ENCODE measurements around the gene ATP9A. TPM values are rescaled to one million over a fixed set of nuclear protein-coding genes. Genes with fewer than 3 reads are reported as not detected.

Gene ATP9A
- total RNA-seq, 1 experiment from 2014 or later = 18.6 TPM

DNA sequence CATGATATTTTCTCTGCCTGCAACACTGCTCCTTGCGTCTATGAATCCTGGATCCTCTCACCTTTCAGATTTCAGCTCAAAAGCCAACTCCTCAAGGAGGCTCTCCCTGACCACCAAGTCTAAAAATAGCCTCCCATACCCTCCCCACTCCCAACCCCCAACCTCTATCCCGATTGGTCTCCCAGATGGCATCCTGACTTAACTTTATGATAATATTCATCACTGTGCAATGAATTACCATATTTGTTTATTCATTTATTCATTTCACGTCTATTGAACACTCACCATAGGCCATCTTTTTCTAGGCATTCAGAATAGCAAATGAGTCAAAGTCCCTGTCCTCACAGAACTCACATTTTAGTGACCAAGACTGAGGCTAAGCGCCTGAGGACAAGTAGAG lies 183.0 kb downstream of the ATP9A start:
- Histone ChIP-seq H3K36me3 (ENCODE audit: low read depth) (no peaks in the 10 kb centered on the region), H3K4me2 (no peak overlapping the region), H3K79me2 (ENCODE audit: low read depth) (no peaks in the 10 kb centered on the region), H4K20me1 (ENCODE audit: insufficient read depth) (no peaks in the 10 kb centered on the region), H3K9me3 (ENCODE audit: insufficient read depth, low read depth) (no peaks in the 10 kb centered on the region), H3K4me1 (replicated peaks; ENCODE audit: insufficient read depth) (peaks cover 8% of the 10 kb centered on the region; the same call in 1 of the 2 replicates), H3K27me3 (ENCODE audit: insufficient read depth, low read depth) (no peaks in the 10 kb centered on the region), H3F3A (ENCODE audit: insufficient read depth, low read depth) (no peaks in the 10 kb centered on the region), H3K9me2 (ENCODE audit: insufficient read depth) (no peaks in the 10 kb centered on the region), H2AFZ (no peak overlapping the region), H3K27ac (no peak overlapping the region), H3K4me3 (no peak overlapping the region)
- ChIA-PET CTCF (no interaction called here), POLR2A (ENCODE audit: unreplicated experiment) (no interaction called here)
- intact Hi-C loops (cut with micrococcal nuclease; ENCODE audit: unreplicated experiment) = no loop called here
- TF ChIP-seq, protein P1, sequence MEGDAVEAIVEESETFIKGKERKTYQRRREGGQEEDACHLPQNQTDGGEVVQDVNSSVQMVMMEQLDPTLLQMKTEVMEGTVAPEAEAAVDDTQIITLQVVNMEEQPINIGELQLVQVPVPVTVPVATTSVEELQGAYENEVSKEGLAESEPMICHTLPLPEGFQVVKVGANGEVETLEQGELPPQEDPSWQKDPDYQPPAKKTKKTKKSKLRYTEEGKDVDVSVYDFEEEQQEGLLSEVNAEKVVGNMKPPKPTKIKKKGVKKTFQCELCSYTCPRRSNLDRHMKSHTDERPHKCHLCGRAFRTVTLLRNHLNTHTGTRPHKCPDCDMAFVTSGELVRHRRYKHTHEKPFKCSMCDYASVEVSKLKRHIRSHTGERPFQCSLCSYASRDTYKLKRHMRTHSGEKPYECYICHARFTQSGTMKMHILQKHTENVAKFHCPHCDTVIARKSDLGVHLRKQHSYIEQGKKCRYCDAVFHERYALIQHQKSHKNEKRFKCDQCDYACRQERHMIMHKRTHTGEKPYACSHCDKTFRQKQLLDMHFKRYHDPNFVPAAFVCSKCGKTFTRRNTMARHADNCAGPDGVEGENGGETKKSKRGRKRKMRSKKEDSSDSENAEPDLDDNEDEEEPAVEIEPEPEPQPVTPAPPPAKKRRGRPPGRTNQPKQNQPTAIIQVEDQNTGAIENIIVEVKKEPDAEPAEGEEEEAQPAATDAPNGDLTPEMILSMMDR (conservative IDR thresholded peaks at IDR 0.05) = no peak
- TF ChIP-seq EZH2 (IDR thresholded peaks at IDR 0.05; ENCODE audit: low read depth) = no peak
- BruUV-seq (replicated peaks) = no TSS peak
- no peak for DNase-seq

DNA sequence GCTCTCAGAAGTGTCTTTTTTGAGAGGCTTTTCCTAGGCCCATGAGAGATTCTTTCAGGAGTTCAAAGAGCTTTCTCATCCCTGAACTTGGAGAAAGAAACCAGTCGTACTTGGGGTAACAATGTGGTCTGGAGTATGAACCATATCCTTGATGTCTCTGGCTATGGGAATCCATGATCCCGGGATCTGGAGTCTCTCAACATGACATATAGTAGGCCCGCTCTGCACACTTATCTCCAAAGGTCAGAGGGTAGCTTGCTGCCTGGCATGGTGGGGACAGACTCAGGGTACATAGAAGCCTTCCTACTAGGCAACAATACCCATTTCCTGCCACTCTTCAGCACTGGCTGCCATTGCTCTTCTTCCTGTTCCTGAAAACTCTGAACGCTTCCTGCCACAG lies 183.5 kb downstream of the ATP9A start:
- BruUV-seq (replicated peaks) = no TSS peak
- POLR2A ChIA-PET (ENCODE audit: unreplicated experiment) = no interaction called here
- Histone ChIP-seq H3K36me3 (ENCODE audit: low read depth) (no peaks in the 10 kb centered on the region), H3F3A (ENCODE audit: insufficient read depth, low read depth) (no peaks in the 10 kb centered on the region), H3K79me2 (ENCODE audit: low read depth) (no peaks in the 10 kb centered on the region), H3K27ac (no peak overlapping the region), H3K4me2 (no peak overlapping the region), H3K4me1 (replicated peaks; ENCODE audit: insufficient read depth) (peaks cover 8% of the 10 kb centered on the region; the same call in 1 of the 2 replicates), H3K4me3 (no peak overlapping the region), H2AFZ (no peak overlapping the region), H3K9me2 (ENCODE audit: insufficient read depth) (no peaks in the 10 kb centered on the region), H3K27me3 (ENCODE audit: insufficient read depth, low read depth) (no peaks in the 10 kb centered on the region), H4K20me1 (ENCODE audit: insufficient read depth) (no peaks in the 10 kb centered on the region), H3K9me3 (ENCODE audit: insufficient read depth, low read depth) (no peaks in the 10 kb centered on the region)
- CTCF ChIA-PET = no interaction called here
- no peak for DNase-seq
- TF ChIP-seq, protein P1 (conservative IDR thresholded peaks at IDR 0.05) = no peak
- TF ChIP-seq EZH2 (IDR thresholded peaks at IDR 0.05; ENCODE audit: low read depth) = no peak
- intact Hi-C loops (cut with micrococcal nuclease; ENCODE audit: unreplicated experiment) = no loop called here

DNA sequence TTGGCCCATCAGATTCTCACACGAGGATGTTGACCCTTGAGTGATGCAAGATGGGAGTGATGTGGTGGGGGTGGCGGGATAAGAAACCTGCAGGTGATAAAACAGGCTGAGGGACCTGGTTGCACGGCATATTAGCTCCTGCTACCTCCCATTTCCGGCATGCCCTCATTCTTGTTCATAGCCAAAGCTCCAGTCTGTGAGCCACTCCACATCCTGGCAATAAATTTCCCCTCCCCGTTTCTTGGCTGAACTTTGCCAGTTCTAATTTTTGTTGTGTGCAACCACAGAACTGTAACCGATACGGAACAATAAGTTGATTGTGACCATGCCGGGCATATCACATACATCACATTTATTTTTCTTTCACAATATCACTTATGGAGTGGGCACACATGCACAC lies 184.1 kb downstream of the ATP9A start:
- TF ChIP-seq, protein P1 (conservative IDR thresholded peaks at IDR 0.05) = no peak
- TF ChIP-seq EZH2 (IDR thresholded peaks at IDR 0.05; ENCODE audit: low read depth) = no peak
- Histone ChIP-seq H2AFZ (no peak overlapping the region), H3K27me3 (ENCODE audit: insufficient read depth, low read depth) (no peaks in the 10 kb centered on the region), H3F3A (ENCODE audit: insufficient read depth, low read depth) (no peaks in the 10 kb centered on the region), H3K9me2 (ENCODE audit: insufficient read depth) (no peaks in the 10 kb centered on the region), H4K20me1 (ENCODE audit: insufficient read depth) (no peaks in the 10 kb centered on the region), H3K4me1 (replicated peaks; ENCODE audit: insufficient read depth) (peaks cover 8% of the 10 kb centered on the region; the same call in 1 of the 2 replicates), H3K4me3 (no peak overlapping the region), H3K79me2 (ENCODE audit: low read depth) (no peaks in the 10 kb centered on the region), H3K27ac (no peak overlapping the region), H3K4me2 (no peak overlapping the region), H3K9me3 (ENCODE audit: insufficient read depth, low read depth) (no peaks in the 10 kb centered on the region), H3K36me3 (ENCODE audit: low read depth) (no peaks in the 10 kb centered on the region)
- no peak for DNase-seq
- BruUV-seq (replicated peaks) = no TSS peak
- ChIA-PET POLR2A (ENCODE audit: unreplicated experiment) (no interaction called here), CTCF (no interaction called here)
- intact Hi-C loops (cut with micrococcal nuclease; ENCODE audit: unreplicated experiment) = no loop called here
